Neuronal stem cell (in vitro differentiated cells): ENCODE measurements around the gene POLR2A.
A peak's percentile ranks its signal among the peaks of the same experiment; 100 is the strongest.

ENCODE experiments used
- DNase-seq: peaks from one replicate; pipeline ENCODE4 v3.0.0-alpha.2; 2013; ENCODE audit warnings: low spot score
- H2AFZ ChIP-seq: one replicate; pipeline ENCODE4 v1.6.1; 2013; ENCODE audit warnings: mild to moderate bottlenecking, low read length, inconsistent platforms
- H2AK5ac ChIP-seq: 2 replicates; pipeline ENCODE4 v1.6.1; 2013; ENCODE audit warnings: low read depth, mild to moderate bottlenecking, inconsistent platforms, low read length, moderate library complexity, mixed read lengths
- H2BK120ac ChIP-seq: 2 replicates; pipeline ENCODE4 v1.6.1; 2013; ENCODE audit warnings: low read depth, mild to moderate bottlenecking, inconsistent platforms, low read length, moderate library complexity, mixed read lengths
- H2BK12ac ChIP-seq: one replicate; pipeline ENCODE4 v1.6.1; 2013; ENCODE audit warnings: low read length, inconsistent platforms
- H2BK15ac ChIP-seq: 2 replicates; pipeline ENCODE4 v1.6.1; 2013; ENCODE audit warnings: mild to moderate bottlenecking, low read length, inconsistent platforms, mixed read lengths
- H2BK5ac ChIP-seq: one replicate; pipeline ENCODE4 v1.6.1; 2013; ENCODE audit warnings: inconsistent platforms, mild to moderate bottlenecking, low read length, moderate library complexity
- H3K14ac ChIP-seq: one replicate; pipeline ENCODE4 v1.6.1; 2013; ENCODE audit warnings: low read length, inconsistent platforms
- H3K18ac ChIP-seq: 2 replicates; pipeline ENCODE4 v1.6.1; 2013; ENCODE audit warnings: low read length, inconsistent platforms
- H3K23ac ChIP-seq: 2 replicates; pipeline ENCODE4 v1.6.1; 2013; ENCODE audit warnings: low read depth, mild to moderate bottlenecking, mixed read lengths, low read length, inconsistent platforms; ENCODE audit not compliant: poor library complexity
- H3K27ac ChIP-seq: replicated peaks from 3 replicates; pipeline ENCODE4 v1.5.1; 2013; ENCODE audit warnings: low read length, inconsistent platforms
- H3K27me3 ChIP-seq, 3 experiments: 2 replicates each; pipeline ENCODE4 v1.6.1; 2013; ENCODE audit warnings: low read length in 3 of 3, mild to moderate bottlenecking in 2 of 3, inconsistent platforms in 1 of 3, low read depth in 1 of 3, mixed read lengths in 1 of 3, moderate library complexity in 1 of 3; ENCODE audit not compliant: control insufficient read depth in 3 of 3, insufficient read depth in 3 of 3
- H3K36me3 ChIP-seq, 2 donors: replicated peaks in 1 of 2; 2 replicates each; pipeline ENCODE4 v1.6.1; 2013; ENCODE audit warnings: low read length in 2 of 2; ENCODE audit not compliant: control insufficient read depth in 2 of 2, insufficient read depth in 2 of 2
- H3K4ac ChIP-seq: 2 replicates; pipeline ENCODE4 v1.6.1; 2013; ENCODE audit warnings: inconsistent platforms, mild to moderate bottlenecking, low read length, moderate library complexity
- H3K4me1 ChIP-seq, 2 donors: 1 replicate in 1 of 2; 2 replicates in 1 of 2; pipeline ENCODE4 v1.6.1; 2013; ENCODE audit warnings: low read length in 2 of 2, low read depth in 1 of 2; ENCODE audit not compliant: control insufficient read depth in 2 of 2, insufficient read depth in 1 of 2
- H3K4me2 ChIP-seq: one replicate; pipeline ENCODE4 v1.6.1; 2013; ENCODE audit warnings: mild to moderate bottlenecking, low read length, inconsistent platforms; ENCODE audit not compliant: insufficient read depth, poor library complexity, severe bottlenecking
- H3K4me3 ChIP-seq, 2 donors: 2 replicates each; pipeline ENCODE4 v1.5.1; 2013; ENCODE audit warnings: low read length in 2 of 2, mild to moderate bottlenecking in 2 of 2, inconsistent platforms in 1 of 2, moderate library complexity in 1 of 2
- H3K79me1 ChIP-seq: one replicate; pipeline ENCODE4 v1.6.1; 2013; ENCODE audit warnings: low read depth, mild to moderate bottlenecking, inconsistent platforms, low read length, moderate library complexity
- H3K9ac ChIP-seq: one replicate; pipeline ENCODE4 v1.6.1; 2013; ENCODE audit warnings: mild to moderate bottlenecking, low read depth, low read length, inconsistent platforms; ENCODE audit not compliant: poor library complexity
- H3K9me3 ChIP-seq, 2 donors: replicated peaks in 1 of 2; 2 replicates each; pipeline versions ENCODE3 to v1.6.1; 2013; ENCODE audit warnings: low read length in 2 of 2, mild to moderate bottlenecking in 2 of 2, inconsistent platforms in 1 of 2, low read depth in 1 of 2, mixed read lengths in 1 of 2, moderate library complexity in 1 of 2; ENCODE audit not compliant: control insufficient read depth in 2 of 2, insufficient read depth in 1 of 2
- H4K8ac ChIP-seq: one replicate; pipeline ENCODE4 v1.6.1; 2013; ENCODE audit warnings: low read depth, mild to moderate bottlenecking, inconsistent platforms, low read length, moderate library complexity
- H4K91ac ChIP-seq: one replicate; pipeline ENCODE4 v1.6.1; 2013; ENCODE audit warnings: low read length, low read depth, mild to moderate bottlenecking, inconsistent platforms; ENCODE audit not compliant: poor library complexity
- WGBS, 2 donors: extraction: QIAGEN DNeasy Blood & Tissue Kit; methylation state at CpG; one replicate each; pipeline ENCODE4 v1.1.7; 2013; ENCODE audit warnings: missing lambda C conversion rate in 2 of 2, mixed read lengths in 1 of 2; ENCODE audit not compliant: insufficient read length in 2 of 2, insufficient replicate concordance in 1 of 2; ENCODE audit errors: extremely low coverage in 2 of 2; 5-methylcytosine and 5-hydroxymethylcytosine counted together

POLR2A gene

DNA sequence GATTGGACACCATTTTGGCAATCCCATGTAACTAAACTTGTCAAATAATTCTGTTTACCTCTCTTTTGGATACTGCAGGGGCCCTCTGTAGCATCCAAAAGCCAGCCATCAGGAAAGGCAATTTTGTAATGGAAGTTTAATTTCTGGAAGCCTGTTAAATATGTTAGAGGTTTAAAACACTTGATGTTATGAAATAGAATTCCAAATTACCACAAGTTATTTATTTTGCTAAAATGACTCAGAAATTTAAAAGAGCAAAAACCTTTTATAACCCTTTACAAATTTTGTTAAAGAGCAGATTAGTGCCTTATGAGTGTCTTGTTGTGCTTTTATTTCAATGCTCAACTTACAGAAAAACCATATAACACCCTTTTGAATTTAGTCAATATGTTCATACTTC lies 44.7 kb downstream of the POLR2A start:
- H3K18ac ChIP-seq = no peak overlapping the region
- H4K91ac ChIP-seq = no peak overlapping the region
- H4K8ac ChIP-seq = no peak overlapping the region
- no peaks in the 10 kb centered on the region for H3K9me3 ChIP-seq
- H2BK15ac ChIP-seq = no peak overlapping the region
- H3K4me3 ChIP-seq = no peak overlapping the region
- no peaks in the 10 kb centered on the region for H3K36me3 ChIP-seq
- no peaks in the 10 kb centered on the region for H3K79me1 ChIP-seq
- no peak overlapping the region for H3K4ac ChIP-seq
- no peak overlapping the region for H3K9ac ChIP-seq
- H2BK12ac ChIP-seq = no peak overlapping the region
- H2AFZ ChIP-seq = no peak overlapping the region
- H2BK5ac ChIP-seq = no peak overlapping the region
- H3K14ac ChIP-seq = no peak overlapping the region
- H3K27ac ChIP-seq = no peak overlapping the region
- H3K23ac ChIP-seq = no peak overlapping the region
- no peaks in the 10 kb centered on the region for H3K4me1 ChIP-seq
- no peaks in the 10 kb centered on the region for H3K27me3 ChIP-seq
- no peak overlapping the region for H3K4me2 ChIP-seq
- no peak overlapping the region for H2AK5ac ChIP-seq
- no peak overlapping the region for H2BK120ac ChIP-seq
- no peak for DNase-seq

DNA sequence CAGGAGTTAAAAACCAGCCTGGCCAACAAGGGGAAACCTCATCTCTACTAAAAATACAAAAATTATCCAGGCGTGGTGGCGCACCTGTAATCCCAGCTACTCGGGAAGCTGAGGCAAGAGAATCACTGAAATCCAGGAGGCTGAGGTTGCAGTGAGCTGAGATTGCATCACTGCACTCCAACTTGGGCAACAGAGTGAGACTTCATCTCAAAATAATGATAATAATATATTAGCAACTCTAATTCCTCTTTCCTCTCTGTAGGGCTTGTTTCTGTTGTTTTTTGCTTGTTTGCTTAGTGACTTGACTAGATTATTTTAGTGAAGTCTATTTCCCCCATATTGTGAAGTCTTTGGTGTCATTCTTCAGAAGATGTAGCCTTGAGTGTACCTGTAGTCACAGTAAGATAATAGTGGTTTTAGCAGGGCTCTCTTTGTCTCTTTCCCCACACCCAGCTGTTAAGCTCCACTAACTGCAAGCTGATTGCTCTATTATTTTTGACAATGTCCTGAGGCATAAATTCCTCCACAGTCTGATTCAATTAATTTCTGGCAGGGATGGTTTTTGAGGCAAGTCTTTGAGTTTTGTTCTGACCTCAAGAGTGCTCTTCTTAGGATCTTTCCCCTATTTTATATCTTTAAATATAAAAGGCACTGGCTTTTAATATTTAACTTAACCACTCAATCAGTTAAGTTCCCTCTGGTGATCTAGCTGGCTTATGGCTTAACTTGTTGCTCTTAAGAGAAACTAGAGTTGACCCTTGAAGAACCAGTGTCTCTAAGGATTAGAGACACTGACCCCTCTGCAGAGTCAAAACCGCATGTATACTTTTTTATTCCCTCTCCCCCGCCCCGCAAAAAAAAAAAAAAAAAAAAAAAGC lies 46.1 kb downstream of the POLR2A start:
- Histone ChIP-seq H3K14ac (no peak overlapping the region), H3K4me3 (no peak overlapping the region), H4K91ac (no peak overlapping the region), H3K9ac (no peak overlapping the region), H2BK15ac (no peak overlapping the region), H2BK120ac (no peak overlapping the region), H3K4ac (no peak overlapping the region), H2AFZ (no peak overlapping the region), H3K23ac (no peak overlapping the region), H3K79me1 (no peaks in the 10 kb centered on the region), H2BK5ac (no peak overlapping the region), H3K4me2 (no peak overlapping the region), H2BK12ac (no peak overlapping the region), H3K27me3 (no peaks in the 10 kb centered on the region), H3K27ac (no peak overlapping the region), H3K4me1 (no peaks in the 10 kb centered on the region), H3K18ac (no peak overlapping the region), H3K36me3 (no peaks in the 10 kb centered on the region), H3K9me3 (no peaks in the 10 kb centered on the region), H2AK5ac (no peak overlapping the region), H4K8ac (no peak overlapping the region)
- WGBS, 2 donors = no CpG with 5 or more reads among the region's 6 CpGs
- DNase-seq = no peak

DNA sequence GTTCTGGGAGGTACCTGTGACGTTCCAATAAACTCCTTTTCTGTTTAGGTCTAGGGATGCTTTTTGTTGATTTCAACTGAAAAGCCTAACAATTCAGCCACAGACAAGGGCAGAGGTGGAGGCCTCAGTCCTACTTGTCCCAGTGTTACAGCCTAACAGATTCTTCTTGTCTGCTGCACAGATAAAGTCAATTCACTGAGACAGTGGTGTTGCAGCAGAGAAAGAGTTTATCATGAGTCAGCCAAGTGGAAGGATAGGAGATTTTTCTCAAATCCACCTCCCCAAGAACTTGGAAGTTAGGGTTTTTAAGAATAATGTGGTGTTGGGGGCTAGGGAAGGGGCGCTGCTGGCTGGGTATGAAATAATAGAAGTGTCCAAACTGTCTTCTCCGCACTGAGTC lies 53.9 kb downstream of the POLR2A start:
- Histone ChIP-seq H3K14ac (no peak overlapping the region), H3K18ac (no peak overlapping the region), H3K9me3 (peaks cover 9 to 13% of the 10 kb centered on the region in 2 donors), H2BK15ac (no peak overlapping the region), H3K4ac (no peak overlapping the region), H4K91ac (no peak overlapping the region), H3K23ac (no peak overlapping the region), H3K4me2 (no peak overlapping the region), H3K27ac (no peak overlapping the region), H3K36me3 (no peaks in the 10 kb centered on the region), H3K4me1 (no peaks in the 10 kb centered on the region), H2BK5ac (no peak overlapping the region), H3K79me1 (no peaks in the 10 kb centered on the region), H2AFZ (no peak overlapping the region), H3K9ac (no peak overlapping the region), H3K27me3 (peaks cover 0 to under 1% (median 0%) of the 10 kb centered on the region in 3 experiments), H3K4me3 (no peak overlapping the region), H2AK5ac (no peak overlapping the region), H2BK12ac (no peak overlapping the region), H2BK120ac (no peak overlapping the region), H4K8ac (no peak overlapping the region)
- DNase-seq = no peak
- WGBS, 2 donors = no CpG with 5 or more reads among the region's 3 CpGs

DNA sequence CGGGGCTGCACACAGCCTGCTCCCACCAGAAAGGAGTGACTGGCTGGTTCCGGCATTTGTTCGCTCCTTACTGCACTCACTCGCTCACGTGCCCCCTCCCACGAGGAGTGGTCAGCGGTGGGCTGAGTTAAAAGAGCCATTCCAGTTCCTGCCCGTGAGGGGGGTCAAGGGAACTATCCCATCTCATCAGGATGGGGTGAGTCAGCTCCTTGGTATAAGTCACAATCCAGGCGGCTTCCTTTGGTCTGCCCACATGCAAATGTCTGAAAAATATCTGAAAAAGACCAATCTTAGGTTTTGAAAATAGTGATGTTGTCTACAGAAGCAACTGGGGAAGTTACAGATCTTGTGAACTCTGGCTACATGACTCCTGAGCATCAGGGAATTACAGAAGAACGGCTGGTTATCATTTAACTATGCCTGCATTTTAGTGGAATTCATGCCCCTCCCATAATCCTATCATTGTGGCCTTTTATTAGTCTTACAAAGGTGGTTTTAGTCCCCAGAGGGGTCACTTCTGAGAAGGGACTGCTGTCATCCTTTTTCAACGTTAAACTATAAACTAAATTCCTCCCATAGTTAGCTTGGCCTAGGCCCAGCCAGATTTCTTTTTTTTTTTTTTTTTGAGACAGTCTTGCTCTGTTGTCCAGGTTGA lies 54.9 kb downstream of the POLR2A start:
- Histone ChIP-seq H3K36me3 (no peaks in the 10 kb centered on the region), H3K4me3 (no peak overlapping the region), H3K4ac (no peak overlapping the region), H3K9ac (no peak overlapping the region), H2AK5ac (no peak overlapping the region), H4K8ac (no peak overlapping the region), H3K18ac (no peak overlapping the region), H3K14ac (no peak overlapping the region), H3K79me1 (no peaks in the 10 kb centered on the region), H3K4me2 (no peak overlapping the region), H3K23ac (no peak overlapping the region), H2AFZ (peak overlapping the region; percentile 64), H2BK12ac (no peak overlapping the region), H2BK5ac (no peak overlapping the region), H2BK15ac (no peak overlapping the region), H3K27me3 (peaks cover 0 to 8% (median 0%) of the 10 kb centered on the region in 3 experiments), H4K91ac (no peak overlapping the region), H2BK120ac (no peak overlapping the region), H3K4me1 (no peaks in the 10 kb centered on the region), H3K9me3 (peaks cover 9 to 13% of the 10 kb centered on the region in 2 donors), H3K27ac (no peak overlapping the region)
- WGBS, 2 donors = no CpG with 5 or more reads among the region's 11 CpGs
- DNase-seq = no peak
